Panc1 (cell line): Measurements from ENCODE around the gene PCDHGA5.

Source experiments
- CTCF ChIP-seq: fragments of 450-650 bp; IDR thresholded peaks from 2 replicates; pipeline ENCODE4 v1.5.1; 2017; ENCODE audit warnings: mild to moderate bottlenecking
- POLR2AphosphoS5 ChIP-seq: IDR thresholded peaks from 2 replicates; pipeline ENCODE4 v1.6.1; 2012; ENCODE audit warnings: mild to moderate bottlenecking, low read depth, low read length, moderate library complexity

- TF ChIP-seq CTCF, result no peak
- TF ChIP-seq POLR2AphosphoS5, result no peak
Observed at GRCh38 chr5:141343953-141344463, 20.0 kb upstream of the PCDHGA5 start.
